Smooth muscle cell (in vitro differentiated cells): Measurements from ENCODE around the gene OTOP3. TPM values are rescaled to one million over a fixed set of nuclear protein-coding genes. Genes with fewer than 3 reads are reported as not detected.

ENCODE experiments used
- DNase-seq: peaks from one replicate; lab custom pipeline; 2025; ENCODE audit not compliant: unreplicated experiment; lab: John Stamatoyannopoulos, UW
- H2AFZ ChIP-seq: fragments of 200-600 bp; sonication (generic); 2 replicates; pipeline ENCODE4 v1.6.0; 2016; ENCODE audit warnings: antibody characterized with exemption, low read depth, mild to moderate bottlenecking
- H3F3A ChIP-seq: fragments of 200-600 bp; sonication (generic); 2 replicates; pipeline ENCODE4 v1.6.0; 2017; ENCODE audit warnings: antibody characterized with exemption, low read depth
- H3K27ac ChIP-seq: fragments of 200-600 bp; sonication (generic); 2 replicates; pipeline ENCODE4 v1.5.1; 2016; ENCODE audit warnings: low read depth, mild to moderate bottlenecking
- H3K27me3 ChIP-seq: fragments of 200-600 bp; sonication (generic); 2 replicates; pipeline ENCODE4 v1.6.1; 2016; ENCODE audit warnings: low read depth, mild to moderate bottlenecking
- H3K36me3 ChIP-seq: fragments of 200-600 bp; sonication (generic); 2 replicates; pipeline ENCODE4 v1.5.1; 2016; ENCODE audit warnings: low read depth
- H3K4me1 ChIP-seq: fragments of 200-600 bp; sonication (generic); 2 replicates; pipeline ENCODE4 v1.5.1; 2016; ENCODE audit warnings: low read depth
- H3K4me2 ChIP-seq: fragments of 200-600 bp; sonication (generic); 2 replicates; pipeline ENCODE4 v1.6.0; 2016; ENCODE audit warnings: mild to moderate bottlenecking
- H3K4me3 ChIP-seq: fragments of 200-600 bp; sonication (generic); 2 replicates; pipeline ENCODE4 v1.5.1; 2016; ENCODE audit warnings: mild to moderate bottlenecking
- H3K79me2 ChIP-seq: fragments of 200-600 bp; sonication (generic); 2 replicates; pipeline ENCODE4 v1.6.0; 2016; ENCODE audit warnings: low read depth, mild to moderate bottlenecking
- H3K9ac ChIP-seq: fragments of 200-600 bp; sonication (generic); 2 replicates; pipeline ENCODE4 v1.6.0; 2016; ENCODE audit warnings: low read depth
- H3K9me3 ChIP-seq: fragments of 200-600 bp; sonication (generic); replicated peaks from 2 replicates; pipeline ENCODE4 v1.5.1; 2016; ENCODE audit warnings: low read depth
- H4K20me1 ChIP-seq: fragments of 200-600 bp; sonication (generic); 2 replicates; pipeline ENCODE4 v1.6.0; 2016; ENCODE audit warnings: low read depth
- whole genome bisulfite sequencing: methylation state at CpG from one replicate; pipeline ENCODE4 v1.1.7; 2016; ENCODE audit warnings: low lambda C conversion rate; 5-methylcytosine and 5-hydroxymethylcytosine counted together
- polyA plus RNA-seq: library from polyadenylated mRNA; unstranded; fragments of >200 nt; fragmentation: Nextera tagmentation; extraction: Ambion mirVana; gene quantifications from 2 replicates; pipeline ENCODE4 v1.2.1, GENCODE V29; 2016
- total RNA-seq: library from RNA; depleted of rRNA; stranded (reverse); fragments of >200 nt; gene quantifications from 2 replicates; pipeline ENCODE4 v1.2.3, GENCODE V29; 2014
- TF ChIP-seq, protein P1 (sequence below): fragments of 200-600 bp; sonication (generic); IDR thresholded peaks from 2 replicates; pipeline ENCODE4 v1.5.1; 2017; ENCODE audit warnings: borderline replicate concordance, mild to moderate bottlenecking, antibody characterized with exemption; ENCODE audit not compliant: insufficient read depth, poor library complexity, severe bottlenecking

Gene OTOP3
- total and polyA plus RNA-seq, 2 experiments from 2014 or later: not detected

GRCh38 chr17:74987909-74988711, 52.4 kb downstream of the OTOP3 start:
- Histone ChIP-seq H3K4me1 (peaks cover 7% of the 10 kb centered on the region), H3K4me3 (peak overlapping the region; percentile 93), H3K27me3 (no peaks in the 10 kb centered on the region), H3K27ac (peak overlapping the region; percentile 98), H3K9me3 (no peaks in the 10 kb centered on the region), H3K36me3 (no peaks in the 10 kb centered on the region), H4K20me1 (peaks cover 24% of the 10 kb centered on the region), H3K79me2 (peaks cover 41% of the 10 kb centered on the region), H2AFZ (no peak overlapping the region), H3K9ac (peak overlapping the region; percentile 95), H3K4me2 (peak overlapping the region; percentile 94), H3F3A (peaks cover 15% of the 10 kb centered on the region)
- 1% methylated on average over 61 of the region's 76 CpGs for WGBS
- TF ChIP-seq, protein P1, sequence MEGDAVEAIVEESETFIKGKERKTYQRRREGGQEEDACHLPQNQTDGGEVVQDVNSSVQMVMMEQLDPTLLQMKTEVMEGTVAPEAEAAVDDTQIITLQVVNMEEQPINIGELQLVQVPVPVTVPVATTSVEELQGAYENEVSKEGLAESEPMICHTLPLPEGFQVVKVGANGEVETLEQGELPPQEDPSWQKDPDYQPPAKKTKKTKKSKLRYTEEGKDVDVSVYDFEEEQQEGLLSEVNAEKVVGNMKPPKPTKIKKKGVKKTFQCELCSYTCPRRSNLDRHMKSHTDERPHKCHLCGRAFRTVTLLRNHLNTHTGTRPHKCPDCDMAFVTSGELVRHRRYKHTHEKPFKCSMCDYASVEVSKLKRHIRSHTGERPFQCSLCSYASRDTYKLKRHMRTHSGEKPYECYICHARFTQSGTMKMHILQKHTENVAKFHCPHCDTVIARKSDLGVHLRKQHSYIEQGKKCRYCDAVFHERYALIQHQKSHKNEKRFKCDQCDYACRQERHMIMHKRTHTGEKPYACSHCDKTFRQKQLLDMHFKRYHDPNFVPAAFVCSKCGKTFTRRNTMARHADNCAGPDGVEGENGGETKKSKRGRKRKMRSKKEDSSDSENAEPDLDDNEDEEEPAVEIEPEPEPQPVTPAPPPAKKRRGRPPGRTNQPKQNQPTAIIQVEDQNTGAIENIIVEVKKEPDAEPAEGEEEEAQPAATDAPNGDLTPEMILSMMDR: peak; percentile 17
- DNase-seq: peak; percentile 73

- H3K9me3 ChIP-seq: no peaks in the 10 kb centered on the region
- TF ChIP-seq, protein P1: no peak
- 96% methylated on average over 10 of the region's 10 CpGs for WGBS
- no peaks in the 10 kb centered on the region for H3K36me3 ChIP-seq
- no peak for DNase-seq
- H3K79me2 ChIP-seq: peaks cover 66% of the 10 kb centered on the region
- no peaks in the 10 kb centered on the region for H3K27me3 ChIP-seq
- peaks cover 11% of the 10 kb centered on the region for H3F3A ChIP-seq
- H4K20me1 ChIP-seq: peaks cover 49% of the 10 kb centered on the region
- H2AFZ ChIP-seq: no peak overlapping the region
- H3K4me3 ChIP-seq: no peak overlapping the region
- peaks cover 5% of the 10 kb centered on the region for H3K4me1 ChIP-seq
- H3K27ac ChIP-seq: no peak overlapping the region
- no peak overlapping the region for H3K9ac ChIP-seq
- H3K4me2 ChIP-seq: peak overlapping the region; percentile 19
Observed at GRCh38 chr17:74990581-74991105, 54.9 kb downstream of the OTOP3 start.

GRCh38 chr17:74992223-74992622, 56.5 kb downstream of the OTOP3 start:
- Histone ChIP-seq H3K27ac (peak overlapping the region; percentile 69), H3K4me1 (peaks cover 5% of the 10 kb centered on the region), H3F3A (peaks cover 6% of the 10 kb centered on the region), H3K9ac (no peak overlapping the region), H4K20me1 (peaks cover 63% of the 10 kb centered on the region), H3K36me3 (no peaks in the 10 kb centered on the region), H2AFZ (no peak overlapping the region), H3K79me2 (peaks cover 81% of the 10 kb centered on the region), H3K4me3 (no peak overlapping the region), H3K9me3 (no peaks in the 10 kb centered on the region), H3K4me2 (peak overlapping the region; percentile 30), H3K27me3 (no peaks in the 10 kb centered on the region)
- TF ChIP-seq, protein P1: no peak
- DNase-seq: no peak
- 68% methylated on average over 2 of the region's 2 CpGs for WGBS
